Caco-2 (cell line): ENCODE results near the gene DHRSX. TPM values are rescaled to one million over a fixed set of nuclear protein-coding genes. Genes with fewer than 3 reads are reported as not detected.

Experiments used
- BruUV-seq: library from RNA; stranded (reverse); fragments of 400-500 nt; replicated peaks from 2 replicates; lab custom pipeline; 2021; lab: Mats Ljungman, UMichigan
- CTCF ChIA-PET: fragments of 300-600 bp; sonication (Branson Sonifier 250); formaldehyde crosslinking; loops from one replicate; lab custom pipeline; 2022; ENCODE audit warnings: antibody characterized with exemption; lab: Charles Lee
- POLR2A ChIA-PET: fragments of 300-600 bp; sonication (Branson Sonifier 250); formaldehyde crosslinking; loops from one replicate; lab custom pipeline; 2022; ENCODE audit warnings: antibody characterized with exemption; lab: Charles Lee
- DNase-seq, 2 experiments: peaks; one replicate each; pipeline versions ENCODE4 v3.0.0 to v3.0.0-alpha.2; 2020 to 2022
- H3K27me3 ChIP-seq: replicated peaks from 2 replicates; pipeline ENCODE4 v1.6.0; 2011; ENCODE audit warnings: low read length; ENCODE audit not compliant: control insufficient read depth, insufficient read depth
- H3K36me3 ChIP-seq: 2 replicates; pipeline ENCODE4 v1.5.1; 2011; ENCODE audit warnings: low read length; ENCODE audit not compliant: control insufficient read depth, insufficient read depth
- H3K4me1 ChIP-seq: fragments of 250-450 bp; sonication (Bioruptor Pico); 2 replicates; pipeline ENCODE4 v1.5.1; 2020; ENCODE audit warnings: mild to moderate bottlenecking
- H3K4me3 ChIP-seq: 2 replicates; pipeline ENCODE4 v1.5.1; 2011; ENCODE audit warnings: low read depth, mild to moderate bottlenecking, control low read depth, low read length
- H3K9me3 ChIP-seq: fragments of 250-450 bp; sonication (Bioruptor Pico); 2 replicates; pipeline ENCODE4 v1.5.1; 2020; ENCODE audit warnings: mild to moderate bottlenecking, moderate library complexity
- H3K27ac Mint-ChIP-seq: one replicate; pipeline ENCODE4 v1.8.0; 2022; ENCODE audit warnings: mixed read lengths; ENCODE audit not compliant: unreplicated experiment
- H3K27me3 Mint-ChIP-seq: one replicate; pipeline ENCODE4 v1.8.0; 2022; ENCODE audit warnings: mixed read lengths; ENCODE audit not compliant: insufficient read depth, unreplicated experiment
- H3K36me3 Mint-ChIP-seq: one replicate; pipeline ENCODE4 v1.8.0; 2022; ENCODE audit warnings: mild to moderate bottlenecking, mixed read lengths; ENCODE audit not compliant: insufficient read depth, unreplicated experiment
- H3K4me1 Mint-ChIP-seq: one replicate; pipeline ENCODE4 v1.8.0; 2022; ENCODE audit warnings: low read depth, mixed read lengths; ENCODE audit not compliant: unreplicated experiment
- H3K4me3 Mint-ChIP-seq: one replicate; pipeline ENCODE4 v1.8.0; 2022; ENCODE audit warnings: mild to moderate bottlenecking, moderate library complexity, mixed read lengths; ENCODE audit not compliant: unreplicated experiment
- H3K9me3 Mint-ChIP-seq: one replicate; pipeline ENCODE4 v1.8.0; 2022; ENCODE audit warnings: mixed read lengths; ENCODE audit not compliant: unreplicated experiment
- CTCF ChIP-seq, 2 experiments: fragments of 200-600 bp in 1 of 2; IDR thresholded peaks; 1 replicate in 1 of 2; 2 replicates in 1 of 2; pipeline versions ENCODE4 v1.5.1 to v1.8.0; 2011 to 2022; ENCODE audit warnings: antibody characterized with exemption in 1 of 2, control low read depth in 1 of 2, inconsistent platforms in 1 of 2, low read depth in 1 of 2, low read length in 1 of 2, mild to moderate bottlenecking in 1 of 2, moderate library complexity in 1 of 2; ENCODE audit not compliant: insufficient read depth in 1 of 2, severe bottlenecking in 1 of 2, unreplicated experiment in 1 of 2
- intact Hi-C: fragments of 100-400 bp; cut with micrococcal nuclease; formaldehyde crosslinking; loops from one replicate; pipeline ENCODE4 v1.10.0; 2022; ENCODE audit not compliant: unreplicated experiment
- total RNA-seq: library from RNA; stranded (reverse); gene quantifications from 2 replicates; pipeline ENCODE4 v1.2.3, GENCODE V29; 2022

The DHRSX gene
- total RNA-seq, 1 experiment from 2014 or later, result 64.1 TPM

GRCh38 chrX:2485789-2486345 is 14.9 kb downstream of the DHRSX start:
- no peak overlapping the region for H3K4me3 ChIP-seq
- H3K36me3 ChIP-seq, result peaks cover 18% of the 10 kb centered on the region
- POLR2A ChIA-PET, result no interaction called here
- Mint-ChIP-seq H3K36me3 (peaks cover 75% of the 10 kb centered on the region), H3K9me3 (no peaks in the 10 kb centered on the region), H3K27ac (peak overlapping the region; percentile 68), H3K4me1 (peaks cover 7% of the 10 kb centered on the region), H3K4me3 (no peak overlapping the region), H3K27me3 (no peaks in the 10 kb centered on the region)
- intact Hi-C loops, result no loop called here
- no peak for TF ChIP-seq CTCF (IDR thresholded peaks at IDR 0.05; ENCODE audit: insufficient read depth in 1 of 2, low read depth in 1 of 2, low read length in 1 of 2, severe bottlenecking in 1 of 2, unreplicated experiment in 1 of 2)
- peaks cover 11% of the 10 kb centered on the region; the same call in 1 of the 2 replicates for H3K4me1 ChIP-seq
- no TSS peak for BruUV-seq
- CTCF ChIA-PET, result no interaction called here
- DNase-seq, result no peak
- H3K27me3 ChIP-seq, result no peaks in the 10 kb centered on the region
- no peaks in the 10 kb centered on the region for H3K9me3 ChIP-seq

- ChIA-PET POLR2A (no interaction called here), CTCF (no interaction called here)
- H3K9me3 Mint-ChIP-seq, result no peaks in the 10 kb centered on the region
- H3K4me3 Mint-ChIP-seq, result no peak overlapping the region
- DNase-seq, result no peak
- H3K4me3 ChIP-seq, result no peak overlapping the region
- H3K36me3 Mint-ChIP-seq, result peaks cover 70% of the 10 kb centered on the region
- intact Hi-C loops, result no loop called here
- peak overlapping the region; percentile 68 for H3K27ac Mint-ChIP-seq
- H3K36me3 ChIP-seq, result peaks cover 13% of the 10 kb centered on the region
- no peak for TF ChIP-seq CTCF (IDR thresholded peaks at IDR 0.05; ENCODE audit: insufficient read depth in 1 of 2, low read depth in 1 of 2, low read length in 1 of 2, severe bottlenecking in 1 of 2, unreplicated experiment in 1 of 2)
- H3K4me1 ChIP-seq, result peaks cover 11% of the 10 kb centered on the region; the same call in 1 of the 2 replicates
- H3K9me3 ChIP-seq, result no peaks in the 10 kb centered on the region
- no TSS peak for BruUV-seq
- H3K27me3 Mint-ChIP-seq, result no peaks in the 10 kb centered on the region
- peaks cover 7% of the 10 kb centered on the region for H3K4me1 Mint-ChIP-seq
- H3K27me3 ChIP-seq, result no peaks in the 10 kb centered on the region
Observed at GRCh38 chrX:2484721-2485648, 15.8 kb downstream of the DHRSX start.

GRCh38 chrX:2484256-2484655 is 16.5 kb downstream of the DHRSX start:
- ChIA-PET POLR2A (no interaction called here), CTCF (no interaction called here)
- Mint-ChIP-seq H3K9me3 (no peaks in the 10 kb centered on the region), H3K4me1 (peaks cover 7% of the 10 kb centered on the region), H3K4me3 (no peak overlapping the region), H3K27ac (no peak overlapping the region), H3K27me3 (no peaks in the 10 kb centered on the region), H3K36me3 (peaks cover 69% of the 10 kb centered on the region)
- no peak for DNase-seq
- H3K27me3 ChIP-seq, result no peaks in the 10 kb centered on the region
- H3K4me3 ChIP-seq, result no peak overlapping the region
- BruUV-seq, result no TSS peak
- peaks cover 9% of the 10 kb centered on the region for H3K36me3 ChIP-seq
- intact Hi-C loops, result no loop called here
- no peaks in the 10 kb centered on the region for H3K9me3 ChIP-seq
- no peak for TF ChIP-seq CTCF (IDR thresholded peaks at IDR 0.05; ENCODE audit: insufficient read depth in 1 of 2, low read depth in 1 of 2, low read length in 1 of 2, severe bottlenecking in 1 of 2, unreplicated experiment in 1 of 2)
- H3K4me1 ChIP-seq, result peaks cover 11% of the 10 kb centered on the region; the same call in 1 of the 2 replicates
